Measurements from ENCODE around the gene ASTN1.

DNA sequence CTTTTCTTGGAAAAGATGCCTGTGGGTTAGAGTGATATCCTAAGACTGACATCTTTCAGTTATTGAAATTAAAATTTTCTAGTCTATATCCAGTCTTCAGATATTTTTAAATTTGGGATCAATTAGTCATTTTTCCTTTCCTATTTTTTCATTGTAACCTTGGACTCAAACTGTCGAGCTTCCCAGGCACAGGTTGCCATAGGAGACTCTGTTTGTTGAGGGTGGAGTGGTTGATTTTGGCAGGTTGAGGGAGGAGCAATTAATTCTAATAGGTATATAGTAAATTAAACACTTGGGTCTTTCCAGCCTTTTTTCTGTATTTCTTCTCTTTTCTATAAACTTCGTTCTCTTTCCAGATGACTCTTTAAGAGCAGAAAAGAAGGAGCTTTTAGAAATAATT, 326.8 kb downstream of the ASTN1 start:
- TF ChIP-seq, protein P1, sequence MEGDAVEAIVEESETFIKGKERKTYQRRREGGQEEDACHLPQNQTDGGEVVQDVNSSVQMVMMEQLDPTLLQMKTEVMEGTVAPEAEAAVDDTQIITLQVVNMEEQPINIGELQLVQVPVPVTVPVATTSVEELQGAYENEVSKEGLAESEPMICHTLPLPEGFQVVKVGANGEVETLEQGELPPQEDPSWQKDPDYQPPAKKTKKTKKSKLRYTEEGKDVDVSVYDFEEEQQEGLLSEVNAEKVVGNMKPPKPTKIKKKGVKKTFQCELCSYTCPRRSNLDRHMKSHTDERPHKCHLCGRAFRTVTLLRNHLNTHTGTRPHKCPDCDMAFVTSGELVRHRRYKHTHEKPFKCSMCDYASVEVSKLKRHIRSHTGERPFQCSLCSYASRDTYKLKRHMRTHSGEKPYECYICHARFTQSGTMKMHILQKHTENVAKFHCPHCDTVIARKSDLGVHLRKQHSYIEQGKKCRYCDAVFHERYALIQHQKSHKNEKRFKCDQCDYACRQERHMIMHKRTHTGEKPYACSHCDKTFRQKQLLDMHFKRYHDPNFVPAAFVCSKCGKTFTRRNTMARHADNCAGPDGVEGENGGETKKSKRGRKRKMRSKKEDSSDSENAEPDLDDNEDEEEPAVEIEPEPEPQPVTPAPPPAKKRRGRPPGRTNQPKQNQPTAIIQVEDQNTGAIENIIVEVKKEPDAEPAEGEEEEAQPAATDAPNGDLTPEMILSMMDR (conservative IDR thresholded peaks at IDR 0.05; ENCODE audit: low read depth, low read length) = no peak
- TF ChIP-seq SMC3 (IDR thresholded peaks at IDR 0.05; ENCODE audit: low read depth, low read length) (no peak), POLR2A (IDR thresholded peaks at IDR 0.05; ENCODE audit: low read depth, low read length) (no peak), FOS (IDR thresholded peaks at IDR 0.05; ENCODE audit: low read depth, low read length) (no peak)
- TF ChIP-seq, protein P2, sequence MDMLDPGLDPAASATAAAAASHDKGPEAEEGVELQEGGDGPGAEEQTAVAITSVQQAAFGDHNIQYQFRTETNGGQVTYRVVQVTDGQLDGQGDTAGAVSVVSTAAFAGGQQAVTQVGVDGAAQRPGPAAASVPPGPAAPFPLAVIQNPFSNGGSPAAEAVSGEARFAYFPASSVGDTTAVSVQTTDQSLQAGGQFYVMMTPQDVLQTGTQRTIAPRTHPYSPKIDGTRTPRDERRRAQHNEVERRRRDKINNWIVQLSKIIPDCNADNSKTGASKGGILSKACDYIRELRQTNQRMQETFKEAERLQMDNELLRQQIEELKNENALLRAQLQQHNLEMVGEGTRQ (IDR thresholded peaks at IDR 0.05; ENCODE audit: low read depth, low read length) = no peak

Measured in IMR-90 (cell line).